GM10248 (cell line): ENCODE measurements around the gene CLDN15.
"Not testable (repeated sequence)": the region's sequence is repeated elsewhere in the genome, so short reads cannot be mapped to it uniquely, and the experiment has no call there.

Experiments used
- CTCF ChIA-PET: fragments of 300-600 bp; sonication (Branson Sonifier 250); formaldehyde crosslinking; extraction: SDS; loops from one replicate; lab custom pipeline; 2021; ENCODE audit warnings: antibody characterized with exemption; lab: Yijun Ruan, JAX
- POLR2A ChIA-PET: fragments of 350-650 bp; sonication (Branson Sonifier 250); formaldehyde crosslinking; extraction: SDS; loops from one replicate; lab custom pipeline; 2020; ENCODE audit warnings: antibody characterized with exemption; lab: Yijun Ruan, JAX
- DNase-seq: peaks from one replicate; pipeline ENCODE4 v3.0.0; 2012; ENCODE audit errors: extremely low spot score
- TF ChIP-seq, protein P1 (sequence below): IDR thresholded peaks from 2 replicates; pipeline ENCODE4 v1.5.1; 2012; ENCODE audit warnings: mild to moderate bottlenecking, low read depth; ENCODE audit errors: extremely low read depth, missing control alignments, control extremely low read depth

Gene CLDN15

DNA sequence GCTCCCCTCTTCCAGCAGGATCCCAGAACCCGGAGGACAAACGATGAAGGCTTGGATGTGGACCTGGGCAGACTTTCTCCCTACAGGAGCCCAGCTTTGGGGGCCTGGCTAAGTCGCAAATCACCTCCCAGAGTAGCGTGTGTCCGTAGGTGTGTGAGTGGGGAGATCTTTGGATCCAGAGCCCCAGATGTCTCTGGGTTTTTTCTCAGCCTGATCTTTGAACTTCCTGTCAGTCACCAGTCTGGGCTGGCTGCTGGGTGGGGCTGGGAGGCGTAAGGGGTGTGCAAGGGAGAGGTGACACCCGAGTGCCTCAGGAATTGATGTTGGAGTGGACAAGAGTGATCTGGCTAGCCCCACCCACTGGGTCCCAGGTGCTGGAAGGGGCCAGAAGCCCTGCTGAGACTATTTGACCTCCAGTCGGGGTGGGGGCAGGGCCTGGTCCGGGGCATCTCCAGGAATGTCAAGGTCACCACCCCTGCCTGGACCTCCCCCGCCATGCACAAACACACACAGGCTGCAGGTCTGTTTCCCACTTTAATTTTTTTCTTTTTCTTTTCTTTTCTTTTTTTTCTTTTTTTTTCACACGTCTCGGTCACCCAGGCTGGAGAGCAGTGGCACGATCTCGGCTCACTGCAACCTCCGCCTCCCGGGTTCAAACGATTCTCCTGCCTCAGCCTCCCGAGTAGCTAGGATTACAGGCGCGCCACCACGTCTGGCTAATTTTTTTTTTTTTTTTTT is 36.6 kb downstream of the CLDN15 start, which contains the start of gene MOGAT3:
MOGAT3 (minus strand) TSS at position 175 of the 738 bp plus-strand sequence. CDS start 182 bp downstream, outside the sequence.
- TF ChIP-seq, protein P1, sequence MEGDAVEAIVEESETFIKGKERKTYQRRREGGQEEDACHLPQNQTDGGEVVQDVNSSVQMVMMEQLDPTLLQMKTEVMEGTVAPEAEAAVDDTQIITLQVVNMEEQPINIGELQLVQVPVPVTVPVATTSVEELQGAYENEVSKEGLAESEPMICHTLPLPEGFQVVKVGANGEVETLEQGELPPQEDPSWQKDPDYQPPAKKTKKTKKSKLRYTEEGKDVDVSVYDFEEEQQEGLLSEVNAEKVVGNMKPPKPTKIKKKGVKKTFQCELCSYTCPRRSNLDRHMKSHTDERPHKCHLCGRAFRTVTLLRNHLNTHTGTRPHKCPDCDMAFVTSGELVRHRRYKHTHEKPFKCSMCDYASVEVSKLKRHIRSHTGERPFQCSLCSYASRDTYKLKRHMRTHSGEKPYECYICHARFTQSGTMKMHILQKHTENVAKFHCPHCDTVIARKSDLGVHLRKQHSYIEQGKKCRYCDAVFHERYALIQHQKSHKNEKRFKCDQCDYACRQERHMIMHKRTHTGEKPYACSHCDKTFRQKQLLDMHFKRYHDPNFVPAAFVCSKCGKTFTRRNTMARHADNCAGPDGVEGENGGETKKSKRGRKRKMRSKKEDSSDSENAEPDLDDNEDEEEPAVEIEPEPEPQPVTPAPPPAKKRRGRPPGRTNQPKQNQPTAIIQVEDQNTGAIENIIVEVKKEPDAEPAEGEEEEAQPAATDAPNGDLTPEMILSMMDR, result no peak
- no peak for DNase-seq
- ChIA-PET POLR2A (no interaction called here), CTCF (interaction anchor here (0.8 to 5.9 kb wide), 3 partner anchors 9 to 90 kb away, joined by 3 to 41 read pairs (median 3); no protein-coding TSS in a partner anchor)

GRCh38 chr7:101200504-101200861 is 37.1 kb downstream of the CLDN15 start:
- TF ChIP-seq, protein P1, result no peak
- ChIA-PET CTCF (interaction anchor here (0.8 to 5.9 kb wide), 4 partner anchors 8 to 90 kb away, joined by 3 to 41 read pairs (median 3); no protein-coding TSS in a partner anchor), POLR2A (interaction anchor here (0.5 kb wide), 1 partner anchor 68 kb away, joined by 4 read pairs; no protein-coding TSS in a partner anchor)
- DNase-seq, result no peak

DNA sequence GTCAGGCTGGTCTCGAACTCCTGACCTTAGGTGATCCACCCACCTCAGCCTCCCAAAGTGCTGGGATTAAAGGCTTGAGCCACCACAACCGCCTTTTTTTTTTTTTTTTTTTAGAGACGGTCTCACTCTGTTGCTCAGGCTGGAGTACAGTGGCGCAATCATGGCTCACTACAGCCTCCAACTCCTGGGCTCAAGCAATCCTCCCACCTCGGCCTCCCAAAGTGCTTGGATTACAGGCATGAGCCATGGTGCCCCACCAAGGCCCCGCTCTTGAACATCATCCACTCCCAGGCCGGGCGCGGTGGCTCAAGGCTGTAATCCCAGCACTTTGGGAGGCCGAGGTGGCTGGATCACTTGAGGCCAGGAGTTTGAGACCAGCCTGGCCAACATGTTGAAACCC is 38.1 kb downstream of the CLDN15 start:
- DNase-seq, POLR2A ChIA-PET: not testable (repeated sequence)
- CTCF ChIA-PET, result interaction anchor here (1.0 to 1.3 kb wide), 3 partner anchors 8 to 55 kb away, joined by 3 read pairs; no protein-coding TSS in a partner anchor

GRCh38 chr7:101198476-101198875 is 39.1 kb downstream of the CLDN15 start:
- ChIA-PET POLR2A (no interaction called here), CTCF (interaction anchor here (1.0 to 1.3 kb wide), 2 partner anchors 45 to 54 kb away, joined by 3 read pairs; no protein-coding TSS in a partner anchor)
- no peak for DNase-seq
- TF ChIP-seq, protein P1, result no peak

DNA sequence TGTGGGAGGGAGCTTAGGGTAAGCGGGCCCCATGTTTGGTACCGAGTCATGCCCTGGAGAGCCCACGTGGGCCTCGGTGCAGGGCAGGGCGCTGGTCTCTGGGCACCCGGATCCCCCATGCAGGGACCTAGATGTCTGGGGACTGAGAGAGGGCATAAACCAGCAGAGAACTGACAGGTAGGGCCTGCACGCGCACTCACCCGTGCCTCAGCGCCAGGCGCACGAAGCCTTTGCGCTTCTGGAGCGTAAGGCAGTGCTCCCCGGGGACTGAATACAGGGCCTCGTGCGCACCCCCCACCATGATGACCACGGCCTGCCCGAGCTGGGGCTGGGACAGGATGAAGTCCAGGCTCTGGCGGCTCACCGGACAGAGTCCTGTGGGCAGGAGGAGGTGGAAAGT is 39.6 kb downstream of the CLDN15 start:
- ChIA-PET POLR2A (no interaction called here), CTCF (interaction anchor here (1.3 kb wide), 1 partner anchor 46 kb away, joined by 3 read pairs; no protein-coding TSS in a partner anchor)
- no peak for DNase-seq
- TF ChIP-seq, protein P1, result no peak

- ChIA-PET POLR2A (no interaction called here), CTCF (interaction anchor here (7.9 kb wide), 1 partner anchor 54 kb away, joined by 186 read pairs; no protein-coding TSS in a partner anchor)
- TF ChIP-seq, protein P1, result no peak
- DNase-seq, result no peak
Observed at GRCh38 chr7:101195884-101196283, 41.7 kb downstream of the CLDN15 start.

DNA sequence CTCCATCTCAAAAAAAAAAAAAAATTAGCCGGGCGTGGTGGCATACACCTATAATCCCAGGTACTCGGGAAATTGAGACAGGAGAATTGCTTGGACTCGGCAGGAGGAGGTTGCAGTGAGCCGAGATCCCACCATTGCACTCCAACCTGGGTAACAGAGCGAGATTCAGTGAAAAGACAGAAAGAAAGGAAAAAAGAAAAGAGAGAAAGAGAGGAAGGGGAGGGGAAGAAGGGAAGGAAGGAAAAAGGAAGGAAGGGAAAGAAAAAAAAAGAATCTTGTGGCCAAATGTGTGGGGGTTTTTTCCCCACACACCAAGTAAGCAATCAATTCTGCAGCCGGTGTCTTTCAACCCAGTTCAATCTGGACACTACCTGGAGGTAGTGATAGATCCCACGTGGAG is 48.5 kb downstream of the CLDN15 start:
- POLR2A ChIA-PET, result no interaction called here
- DNase-seq, result no peak
- TF ChIP-seq, protein P1, result no peak
- CTCF ChIA-PET, result no interaction called here
